ENCODE results near the gene ESRP2.

Gene ESRP2

DNA sequence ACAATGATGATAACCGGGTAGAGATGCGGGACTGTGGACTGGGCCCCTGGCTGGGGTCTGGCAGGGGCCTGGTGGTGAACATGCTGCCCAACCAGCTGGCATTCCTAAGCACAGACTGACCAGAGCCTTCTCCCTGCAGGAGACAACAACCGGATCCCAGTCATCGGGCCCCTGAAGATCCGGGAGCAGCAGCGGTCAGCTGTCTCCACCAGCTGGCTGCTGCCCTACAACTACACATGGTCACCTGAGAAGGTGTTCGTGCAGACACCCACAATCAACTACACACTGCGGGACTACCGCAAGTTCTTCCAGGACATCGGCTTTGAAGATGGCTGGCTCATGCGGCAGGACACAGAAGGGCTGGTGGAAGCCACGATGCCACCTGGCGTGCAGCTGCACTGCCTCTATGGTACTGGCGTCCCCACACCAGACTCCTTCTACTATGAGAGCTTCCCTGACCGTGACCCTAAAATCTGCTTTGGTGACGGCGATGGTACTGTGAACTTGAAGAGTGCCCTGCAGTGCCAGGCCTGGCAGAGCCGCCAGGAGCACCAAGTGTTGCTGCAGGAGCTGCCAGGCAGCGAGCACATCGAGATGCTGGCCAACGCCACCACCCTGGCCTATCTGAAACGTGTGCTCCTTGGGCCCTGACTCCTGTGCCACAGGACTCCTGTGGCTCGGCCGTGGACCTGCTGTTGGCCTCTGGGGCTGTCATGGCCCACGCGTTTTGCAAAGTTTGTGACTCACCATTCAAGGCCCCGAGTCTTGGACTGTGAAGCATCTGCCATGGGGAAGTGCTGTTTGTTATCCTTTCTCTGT lies 23.3 kb upstream of the ESRP2 start:
- Histone ChIP-seq H3K36me3 (ENCODE audit: insufficient read depth, low read length) (peaks cover 3% of the 10 kb centered on the region; the same call in 1 of the 2 replicates), H3K27me3 (ENCODE audit: insufficient read depth, low read length) (peaks cover 5% of the 10 kb centered on the region; the same call in 1 of the 2 replicates), H3K9me3 (ENCODE audit: insufficient read depth, low read depth, low read length) (no peaks in the 10 kb centered on the region), H3K4me3 (ENCODE audit: low read length) (no peak overlapping the region), H3K4me1 (ENCODE audit: insufficient read depth, low read length) (no peaks in the 10 kb centered on the region), H3K9ac (ENCODE audit: low read depth, low read length) (no peak overlapping the region), H3K27ac (ENCODE audit: low read depth, low read length) (no peak overlapping the region)
- 94% methylated on average over 27 of the region's 27 CpGs for WGBS

DNA sequence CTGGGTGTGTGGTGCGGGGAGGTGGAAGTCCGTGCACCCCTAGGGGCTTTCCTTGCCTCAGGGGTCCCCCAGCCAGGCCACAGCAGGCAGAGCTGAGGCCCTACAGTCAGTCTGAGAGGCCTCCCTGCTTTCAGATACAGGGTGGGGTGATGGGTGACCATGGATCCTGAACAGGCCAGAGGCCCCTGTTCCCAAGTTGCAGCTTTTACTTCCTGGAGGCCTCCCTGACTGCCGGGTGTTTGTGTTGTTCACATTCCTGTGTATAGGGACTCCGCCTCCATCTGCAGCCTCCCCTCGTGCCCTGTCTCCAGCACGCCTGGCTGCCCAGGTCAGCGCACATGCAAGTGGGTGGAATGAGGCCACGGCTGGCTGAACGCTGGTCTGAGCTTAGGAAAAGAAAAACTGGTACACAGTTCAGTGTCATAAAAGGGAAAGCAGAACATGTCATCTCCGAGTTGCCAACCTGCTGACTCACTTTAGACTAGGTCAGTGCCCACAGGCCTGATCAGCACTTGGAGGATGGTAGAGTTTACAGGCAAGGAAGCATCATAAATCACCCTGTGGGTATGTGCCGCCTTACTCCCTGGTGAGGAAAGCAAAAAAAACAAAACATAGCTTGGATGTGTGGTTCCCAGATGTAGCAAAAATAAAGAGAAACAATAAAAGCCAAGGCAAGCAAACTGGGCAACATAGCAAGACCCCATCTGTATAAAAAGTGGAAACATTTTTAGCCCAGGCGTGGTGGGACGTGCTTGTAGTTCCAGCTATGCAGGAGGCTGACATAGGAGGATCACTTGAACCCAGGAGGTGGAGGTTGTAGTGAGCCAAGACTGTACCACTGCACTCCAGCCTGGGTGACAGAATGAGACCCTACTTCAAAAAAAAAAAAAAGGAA lies 22.2 kb upstream of the ESRP2 start:
- WGBS, result 93% methylated on average over 13 of the region's 13 CpGs
- Histone ChIP-seq H3K9me3 (ENCODE audit: insufficient read depth, low read depth, low read length) (no peaks in the 10 kb centered on the region), H3K27me3 (ENCODE audit: insufficient read depth, low read length) (peaks cover 2% of the 10 kb centered on the region; the same call in 1 of the 2 replicates), H3K4me3 (ENCODE audit: low read length) (no peak overlapping the region), H3K4me1 (ENCODE audit: insufficient read depth, low read length) (no peaks in the 10 kb centered on the region), H3K9ac (ENCODE audit: low read depth, low read length) (no peak overlapping the region), H3K27ac (ENCODE audit: low read depth, low read length) (no peak overlapping the region), H3K36me3 (ENCODE audit: insufficient read depth, low read length) (peaks cover 3% of the 10 kb centered on the region; the same call in 1 of the 2 replicates)

DNA sequence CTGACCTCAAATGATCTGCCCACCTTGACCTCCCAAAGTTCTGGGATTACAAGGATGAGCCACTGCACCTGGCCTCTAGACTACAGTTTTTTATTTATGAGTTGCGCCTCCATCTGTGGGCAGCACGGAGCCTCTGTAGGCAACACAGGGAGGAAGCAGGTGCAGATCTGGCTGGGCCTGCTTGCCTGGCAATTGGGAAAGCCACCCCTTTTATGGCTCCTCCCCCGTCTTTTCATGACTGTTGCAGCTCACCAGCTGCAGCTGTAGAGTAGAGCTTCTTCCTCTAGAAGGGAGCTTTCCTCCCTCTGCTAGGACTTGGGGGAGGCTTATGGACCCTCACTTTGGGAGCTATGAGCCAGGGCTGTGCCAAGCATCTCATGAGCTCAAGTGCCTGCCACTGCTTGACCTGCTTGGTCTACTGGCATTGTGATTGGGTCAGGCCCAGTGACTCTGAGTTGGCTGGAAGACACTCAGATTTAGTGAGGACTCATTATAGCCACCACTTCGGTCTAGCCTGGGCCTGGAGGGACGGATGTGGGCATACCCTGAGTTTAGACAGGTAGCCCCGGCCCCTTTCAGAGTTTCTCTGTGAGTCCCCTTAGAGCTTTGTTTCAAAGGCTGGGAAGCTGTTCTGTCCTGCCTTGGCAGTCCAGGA lies 21.5 kb upstream of the ESRP2 start:
- no peaks in the 10 kb centered on the region for H3K27me3 ChIP-seq (ENCODE audit: insufficient read depth, low read length)
- 95% methylated on average over 6 of the region's 6 CpGs for WGBS
- no peaks in the 10 kb centered on the region for H3K9me3 ChIP-seq (ENCODE audit: insufficient read depth, low read depth, low read length)
- no peak overlapping the region for H3K27ac ChIP-seq (ENCODE audit: low read depth, low read length)
- no peak overlapping the region for H3K4me3 ChIP-seq (ENCODE audit: low read length)
- H3K9ac ChIP-seq (ENCODE audit: low read depth, low read length), result no peak overlapping the region
- peaks cover 3% of the 10 kb centered on the region; the same call in 1 of the 2 replicates for H3K36me3 ChIP-seq (ENCODE audit: insufficient read depth, low read length)
- no peaks in the 10 kb centered on the region for H3K4me1 ChIP-seq (ENCODE audit: insufficient read depth, low read length)

DNA sequence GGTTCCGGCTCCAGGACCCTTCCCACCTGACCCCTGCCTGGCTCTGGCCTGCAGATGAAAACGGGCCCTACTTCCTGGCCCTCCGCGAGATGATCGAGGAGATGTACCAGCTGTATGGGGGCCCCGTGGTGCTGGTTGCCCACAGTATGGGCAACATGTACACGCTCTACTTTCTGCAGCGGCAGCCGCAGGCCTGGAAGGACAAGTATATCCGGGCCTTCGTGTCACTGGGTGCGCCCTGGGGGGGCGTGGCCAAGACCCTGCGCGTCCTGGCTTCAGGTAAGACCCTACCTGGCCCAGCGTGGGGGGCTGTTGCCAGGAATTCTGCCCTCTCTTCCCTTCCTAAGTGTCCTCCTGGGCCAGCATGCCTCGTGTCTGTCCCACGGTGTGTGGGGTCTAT lies 19.8 kb upstream of the ESRP2 start:
- Histone ChIP-seq H3K36me3 (ENCODE audit: insufficient read depth, low read length) (peaks cover 3% of the 10 kb centered on the region; the same call in 1 of the 2 replicates), H3K27ac (ENCODE audit: low read depth, low read length) (no peak overlapping the region), H3K4me1 (ENCODE audit: insufficient read depth, low read length) (no peaks in the 10 kb centered on the region), H3K4me3 (ENCODE audit: low read length) (no peak overlapping the region), H3K9me3 (ENCODE audit: insufficient read depth, low read depth, low read length) (no peaks in the 10 kb centered on the region), H3K9ac (ENCODE audit: low read depth, low read length) (no peak overlapping the region), H3K27me3 (ENCODE audit: insufficient read depth, low read length) (no peaks in the 10 kb centered on the region)
- WGBS, result 92% methylated on average over 18 of the region's 18 CpGs

DNA sequence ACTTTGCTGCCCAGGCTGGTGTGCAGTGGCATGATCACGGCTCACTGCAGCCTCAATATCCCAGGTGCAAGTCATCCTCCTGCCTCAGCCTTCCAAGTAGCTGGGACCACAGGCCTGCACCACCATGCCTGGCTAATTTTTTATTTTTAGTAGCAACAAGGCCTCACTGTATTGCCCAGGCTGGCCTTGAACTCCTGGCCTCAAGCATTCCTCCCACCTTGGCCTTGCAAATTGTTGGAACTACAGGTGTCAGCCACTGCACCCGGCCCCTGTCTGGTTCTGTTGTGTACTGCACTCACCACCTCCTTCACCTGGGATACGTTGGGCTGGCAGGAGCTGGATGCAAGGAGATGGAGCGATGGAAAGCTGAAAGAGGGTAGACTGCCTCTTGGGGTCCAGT lies 17.8 kb upstream of the ESRP2 start:
- no peaks in the 10 kb centered on the region for H3K9me3 ChIP-seq (ENCODE audit: insufficient read depth, low read depth, low read length)
- WGBS, result 94% methylated on average over 4 of the region's 4 CpGs
- H3K4me3 ChIP-seq (ENCODE audit: low read length), result no peak overlapping the region
- no peaks in the 10 kb centered on the region for H3K4me1 ChIP-seq (ENCODE audit: insufficient read depth, low read length)
- H3K9ac ChIP-seq (ENCODE audit: low read depth, low read length), result no peak overlapping the region
- no peak overlapping the region for H3K27ac ChIP-seq (ENCODE audit: low read depth, low read length)
- H3K27me3 ChIP-seq (ENCODE audit: insufficient read depth, low read length), result no peaks in the 10 kb centered on the region
- H3K36me3 ChIP-seq (ENCODE audit: insufficient read depth, low read length), result peaks cover 3% of the 10 kb centered on the region; the same call in 1 of the 2 replicates

DNA sequence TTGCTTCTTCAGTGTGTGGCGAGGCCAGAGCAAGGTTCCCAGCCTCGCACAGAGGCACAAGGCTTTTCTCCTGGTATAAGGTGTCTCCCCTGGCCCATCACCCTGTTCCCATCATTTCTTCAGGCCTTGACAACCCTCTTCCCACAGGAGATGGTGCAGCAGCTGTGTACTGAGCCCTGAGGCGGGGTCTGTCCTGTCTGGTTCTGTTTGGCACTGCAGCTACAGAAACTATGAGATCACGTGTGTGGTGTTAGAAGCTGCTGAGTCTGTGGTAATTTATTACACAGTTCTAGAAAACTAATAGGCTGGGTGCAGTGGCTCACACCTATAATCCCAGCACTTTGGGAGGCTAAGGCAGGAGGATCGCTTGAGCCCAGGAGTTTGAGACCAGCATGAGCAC lies 16.5 kb upstream of the ESRP2 start:
- no peak overlapping the region for H3K27ac ChIP-seq (ENCODE audit: low read depth, low read length)
- 96% methylated on average over 5 of the region's 5 CpGs for WGBS
- no peaks in the 10 kb centered on the region for H3K4me1 ChIP-seq (ENCODE audit: insufficient read depth, low read length)
- H3K9me3 ChIP-seq (ENCODE audit: insufficient read depth, low read depth, low read length), result no peaks in the 10 kb centered on the region
- no peak overlapping the region for H3K4me3 ChIP-seq (ENCODE audit: low read length)
- no peak overlapping the region; the same call in 1 of the 2 replicates for H3K9ac ChIP-seq (ENCODE audit: low read depth, low read length)
- H3K27me3 ChIP-seq (ENCODE audit: insufficient read depth, low read length), result no peaks in the 10 kb centered on the region
- H3K36me3 ChIP-seq (ENCODE audit: insufficient read depth, low read length), result peaks cover 3% of the 10 kb centered on the region; the same call in 1 of the 2 replicates

DNA sequence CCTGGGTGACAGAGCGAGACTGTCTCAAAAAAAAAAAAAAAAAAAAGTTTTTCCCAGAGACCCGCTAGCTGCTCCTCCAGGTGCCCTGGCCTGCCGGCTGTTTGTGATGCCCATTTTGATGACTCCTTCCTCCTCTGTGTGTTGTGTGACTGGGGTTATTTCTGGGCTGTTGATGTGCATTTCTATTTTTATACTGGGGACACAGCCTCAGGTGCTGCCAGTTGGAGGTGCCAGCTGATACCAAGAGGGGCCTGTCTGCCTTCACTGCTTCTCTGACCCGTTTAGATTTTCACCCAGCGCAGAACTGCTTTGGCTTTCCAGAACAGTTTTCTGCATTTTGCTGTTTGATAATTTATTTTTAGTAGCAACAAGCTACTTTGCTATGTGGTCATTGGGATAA lies 15.9 kb upstream of the ESRP2 start:
- no peak overlapping the region for H3K27ac ChIP-seq (ENCODE audit: low read depth, low read length)
- WGBS, result 95% methylated on average over 5 of the region's 5 CpGs

DNA sequence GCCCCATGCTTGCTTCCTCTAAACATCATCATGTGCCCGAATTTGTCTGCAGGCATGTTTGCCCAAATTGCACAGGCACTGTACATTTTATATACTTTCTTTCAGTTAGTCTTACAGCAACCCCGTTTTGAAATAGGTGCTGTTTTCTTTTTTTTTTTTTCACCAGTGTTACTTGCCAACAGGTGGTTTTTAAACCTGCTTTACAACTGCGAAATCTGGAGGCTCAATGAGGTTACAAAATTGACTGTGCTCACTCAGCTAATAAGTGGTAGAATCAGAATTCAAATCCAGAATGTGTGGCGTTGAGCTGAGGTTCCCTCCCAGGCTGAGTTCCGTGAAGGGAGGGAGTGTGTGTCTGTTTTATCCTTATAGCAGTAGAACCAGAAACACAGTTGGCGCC lies 15.0 kb upstream of the ESRP2 start:
- Histone ChIP-seq H3K4me1 (ENCODE audit: insufficient read depth, low read length) (peaks cover 1% of the 10 kb centered on the region; the same call in 1 of the 2 replicates), H3K27me3 (ENCODE audit: insufficient read depth, low read length) (peaks cover 5% of the 10 kb centered on the region), H3K27ac (ENCODE audit: low read depth, low read length) (no peak overlapping the region), H3K36me3 (ENCODE audit: insufficient read depth, low read length) (peaks cover under 1% of the 10 kb centered on the region; the same call in 1 of the 2 replicates), H3K9ac (ENCODE audit: low read depth, low read length) (no peak overlapping the region), H3K4me3 (ENCODE audit: low read length) (no peak overlapping the region), H3K9me3 (ENCODE audit: insufficient read depth, low read depth, low read length) (no peaks in the 10 kb centered on the region)
- WGBS, result 93% methylated on average over 6 of the region's 6 CpGs

More for the DNA sequence above, 15.9 kb upstream of the ESRP2 start:
- Histone ChIP-seq H3K4me3 (ENCODE audit: low read length) (no peak overlapping the region), H3K9ac (ENCODE audit: low read depth, low read length) (no peak overlapping the region; the same call in 1 of the 2 replicates), H3K36me3 (ENCODE audit: insufficient read depth, low read length) (peaks cover 3% of the 10 kb centered on the region; the same call in 1 of the 2 replicates), H3K4me1 (ENCODE audit: insufficient read depth, low read length) (no peaks in the 10 kb centered on the region), H3K9me3 (ENCODE audit: insufficient read depth, low read depth, low read length) (no peaks in the 10 kb centered on the region), H3K27me3 (ENCODE audit: insufficient read depth, low read length) (no peaks in the 10 kb centered on the region)

DNA sequence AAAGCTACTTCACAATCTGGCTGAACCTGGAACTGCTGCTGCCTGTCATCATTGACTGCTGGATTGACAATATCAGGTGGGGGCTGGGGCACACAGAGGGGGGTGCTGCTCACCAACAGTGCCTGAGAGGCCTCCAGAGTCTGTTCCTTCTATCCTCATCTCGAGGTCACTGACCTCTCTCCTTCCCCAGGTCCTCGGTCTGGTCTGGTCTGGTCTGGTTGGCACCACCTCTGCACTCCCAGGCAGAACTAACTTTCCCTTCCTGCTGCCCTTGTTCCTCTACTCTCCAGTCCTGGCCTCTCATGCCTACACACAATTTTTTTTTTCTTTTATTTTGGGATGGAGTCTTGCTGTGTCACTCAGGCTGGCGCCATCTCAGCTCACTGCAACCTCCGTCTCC lies 13.4 kb upstream of the ESRP2 start:
- WGBS, result 94% methylated on average over 4 of the region's 4 CpGs
- Histone ChIP-seq H3K27ac (ENCODE audit: low read depth, low read length) (no peak overlapping the region), H3K36me3 (ENCODE audit: insufficient read depth, low read length) (no peaks in the 10 kb centered on the region), H3K9me3 (ENCODE audit: insufficient read depth, low read depth, low read length) (no peaks in the 10 kb centered on the region), H3K9ac (ENCODE audit: low read depth, low read length) (no peak overlapping the region), H3K27me3 (ENCODE audit: insufficient read depth, low read length) (peaks cover 14% of the 10 kb centered on the region), H3K4me1 (ENCODE audit: insufficient read depth, low read length) (peaks cover 5% of the 10 kb centered on the region; the same call in 1 of the 2 replicates), H3K4me3 (ENCODE audit: low read length) (no peak overlapping the region)

DNA sequence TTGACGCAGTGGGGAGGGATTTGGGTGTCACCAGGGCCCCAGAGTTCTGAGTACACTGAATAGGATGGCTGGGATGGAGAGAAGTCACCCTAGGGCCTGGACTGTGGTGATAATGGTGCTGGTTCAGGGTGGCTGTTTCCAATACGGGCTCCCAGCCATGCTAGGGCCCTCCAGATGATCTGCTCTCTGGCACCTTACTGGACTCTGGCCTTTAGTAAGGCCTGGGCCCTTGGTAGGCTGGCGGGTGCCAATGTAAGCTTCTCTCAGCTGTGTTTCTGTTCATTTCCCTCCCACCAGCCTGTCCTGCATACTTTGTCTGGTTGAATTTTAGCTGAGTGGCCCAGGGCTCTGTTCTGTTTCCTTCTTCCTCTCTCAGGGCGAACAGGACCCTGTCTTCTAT lies 12.0 kb upstream of the ESRP2 start:
- no peak overlapping the region for H3K27ac ChIP-seq (ENCODE audit: low read depth, low read length)
- H3K36me3 ChIP-seq (ENCODE audit: insufficient read depth, low read length), result no peaks in the 10 kb centered on the region
- H3K4me3 ChIP-seq (ENCODE audit: low read length), result no peak overlapping the region
- 89% methylated on average over 4 of the region's 4 CpGs for WGBS
- peaks cover 5% of the 10 kb centered on the region; the same call in 1 of the 2 replicates for H3K4me1 ChIP-seq (ENCODE audit: insufficient read depth, low read length)
- H3K27me3 ChIP-seq (ENCODE audit: insufficient read depth, low read length), result peaks cover 18% of the 10 kb centered on the region
- no peaks in the 10 kb centered on the region for H3K9me3 ChIP-seq (ENCODE audit: insufficient read depth, low read depth, low read length)
- no peak overlapping the region for H3K9ac ChIP-seq (ENCODE audit: low read depth, low read length)
